H1 (cell line): ENCODE data around the gene UQCC5. TPM values are rescaled to one million over a fixed set of nuclear protein-coding genes. Genes with fewer than 3 reads are reported as not detected.

Experiments used
- CTCF ChIA-PET: fragments of 300-600 bp; sonication (Branson Sonifier 250); formaldehyde crosslinking; loops from one replicate; lab custom pipeline; 2021; ENCODE audit not compliant: partially characterized antibody; lab: Charles Lee
- POLR2A ChIA-PET: fragments of 300-600 bp; sonication (Branson Sonifier 250); formaldehyde crosslinking; loops from one replicate; lab custom pipeline; 2021; ENCODE audit warnings: inconsistent platforms; ENCODE audit not compliant: partially characterized antibody; lab: Charles Lee
- DNase-seq, 2 experiments: peaks; one replicate each; pipeline versions ENCODE4 v3.0.0 to v3.0.0-alpha.2; 2010 to 2022; ENCODE audit warnings: low spot score in 2 of 2, low read depth in 1 of 2, mixed read lengths in 1 of 2
- FAIRE-seq: peaks from 2 replicates; lab custom pipeline; 2011; peaks lifted over from hg19 to GRCh38; lab: Jason Lieb, UNC
- H2AFZ ChIP-seq: 2 replicates; pipeline ENCODE4 v1.8.1; 2012; ENCODE audit warnings: low read length, inconsistent platforms
- H2AK5ac ChIP-seq: 2 replicates; pipeline ENCODE4 v1.6.1; 2013; ENCODE audit warnings: low read depth, low read length
- H2BK120ac ChIP-seq: replicated peaks from 2 replicates; pipeline ENCODE3; 2013; ENCODE audit warnings: low read depth, low read length, inconsistent platforms
- H2BK12ac ChIP-seq: 2 replicates; pipeline ENCODE4 v1.6.1; 2013; ENCODE audit warnings: low read depth, low read length
- H2BK15ac ChIP-seq: 2 replicates; pipeline ENCODE4 v1.6.1; 2013; ENCODE audit warnings: low read length
- H2BK20ac ChIP-seq: 2 replicates; pipeline ENCODE4 v1.6.1; 2013; ENCODE audit warnings: low read length
- H2BK5ac ChIP-seq: 2 replicates; pipeline ENCODE4 v1.6.1; 2013; ENCODE audit warnings: low read depth, low read length
- H3K14ac ChIP-seq: 2 replicates; pipeline ENCODE4 v1.6.1; 2013; ENCODE audit warnings: inconsistent platforms; ENCODE audit not compliant: insufficient read length
- H3K18ac ChIP-seq: 2 replicates; pipeline ENCODE4 v1.6.1; 2013; ENCODE audit warnings: low read length; ENCODE audit errors: extremely low read depth
- H3K23ac ChIP-seq: 2 replicates; pipeline ENCODE4 v1.6.1; 2013; ENCODE audit warnings: inconsistent platforms; ENCODE audit not compliant: insufficient read length
- H3K23me2 ChIP-seq: 2 replicates; pipeline ENCODE4 v1.6.1; 2013; ENCODE audit warnings: low read depth, low read length
- H3K27ac ChIP-seq: 2 replicates; pipeline ENCODE4 v1.6.1; 2011; ENCODE audit warnings: low read depth, low read length, inconsistent platforms
- H3K27me3 ChIP-seq, 4 experiments: replicated peaks in 1 of 4; 1 replicate in 1 of 4; 2 replicates in 3 of 4; pipeline versions ENCODE4 v1.6.1 to v1.8.1; 2011 to 2013; ENCODE audit warnings: low read length in 3 of 4, mild to moderate bottlenecking in 3 of 4, inconsistent platforms in 2 of 4, mixed read lengths in 2 of 4, moderate library complexity in 1 of 4; ENCODE audit not compliant: control insufficient read depth in 3 of 4, insufficient read depth in 3 of 4; ENCODE audit errors: extremely low read depth in 1 of 4
- H3K36me3 ChIP-seq, 4 experiments: 2 replicates each; pipeline versions ENCODE4 v1.6.1 to v1.8.1; 2011 to 2013; ENCODE audit warnings: mild to moderate bottlenecking in 4 of 4, low read length in 3 of 4, moderate library complexity in 2 of 4, control low read depth in 1 of 4, inconsistent platforms in 1 of 4; ENCODE audit not compliant: insufficient read depth in 4 of 4, control insufficient read depth in 2 of 4
- H3K4ac ChIP-seq: replicated peaks from 2 replicates; pipeline ENCODE3; 2013; ENCODE audit warnings: low read length, low read depth, mixed read lengths, inconsistent platforms; ENCODE audit not compliant: insufficient read length
- H3K4me1 ChIP-seq, 4 experiments: replicated peaks in 1 of 4; 1 replicate in 1 of 4; 2 replicates in 3 of 4; pipeline versions ENCODE4 v1.6.1 to v1.8.1; 2011 to 2013; ENCODE audit warnings: low read length in 3 of 4, inconsistent platforms in 2 of 4, mixed read lengths in 1 of 4; ENCODE audit not compliant: insufficient read depth in 4 of 4, control insufficient read depth in 3 of 4
- H3K4me2 ChIP-seq, 2 experiments: 2 replicates each; pipeline versions ENCODE4 v1.6.1 to v1.8.1; 2011 to 2013; ENCODE audit warnings: low read depth in 2 of 2, low read length in 2 of 2, control low read depth in 1 of 2, inconsistent platforms in 1 of 2, mild to moderate bottlenecking in 1 of 2; ENCODE audit not compliant: insufficient read depth in 1 of 2
- H3K4me3 ChIP-seq, 4 experiments: fragments of 200-600, 300-600 bp in 1 of 4; sonication (generic), shearing (Covaris generic), sonication (Bioruptor Twin) in 1 of 4; 2 replicates each; pipeline versions ENCODE4 v1.5.1 to v1.8.1; 2011 to 2016; ENCODE audit warnings: low read length in 4 of 4, low read depth in 3 of 4, control low read depth in 2 of 4, inconsistent platforms in 2 of 4, mild to moderate bottlenecking in 2 of 4, mixed read lengths in 1 of 4, moderate library complexity in 1 of 4; ENCODE audit not compliant: insufficient read depth in 2 of 4; ENCODE audit errors: extremely low read depth in 1 of 4
- H3K56ac ChIP-seq: replicated peaks from 2 replicates; pipeline ENCODE3; 2013; ENCODE audit warnings: low read depth, mild to moderate bottlenecking, mixed read lengths, low read length, inconsistent platforms; ENCODE audit not compliant: insufficient read length
- H3K79me1 ChIP-seq: 2 replicates; pipeline ENCODE4 v1.6.1; 2013; ENCODE audit warnings: low read depth, low read length, control low read depth
- H3K79me2 ChIP-seq, 2 experiments: 2 replicates each; pipeline versions ENCODE4 v1.6.1 to v1.8.1; 2012 to 2013; ENCODE audit warnings: low read length in 2 of 2, mild to moderate bottlenecking in 2 of 2, inconsistent platforms in 1 of 2; ENCODE audit not compliant: insufficient read depth in 2 of 2, control insufficient read depth in 1 of 2
- H3K9ac ChIP-seq, 4 experiments: replicated peaks in 1 of 4; 1 replicate in 1 of 4; 2 replicates in 3 of 4; pipeline versions ENCODE4 v1.6.1 to v1.8.1; 2011 to 2013; ENCODE audit warnings: low read depth in 3 of 4, low read length in 3 of 4, control low read depth in 2 of 4, mild to moderate bottlenecking in 2 of 4, moderate library complexity in 2 of 4, inconsistent platforms in 1 of 4; ENCODE audit errors: extremely low read depth in 1 of 4
- H3K9me3 ChIP-seq, 2 experiments: 2 replicates each; pipeline versions ENCODE4 v1.6.1 to v1.8.1; 2012 to 2013; ENCODE audit warnings: mild to moderate bottlenecking in 2 of 2, moderate library complexity in 2 of 2, control low read depth in 1 of 2, inconsistent platforms in 1 of 2, low read depth in 1 of 2, low read length in 1 of 2, mixed read lengths in 1 of 2; ENCODE audit not compliant: insufficient read depth in 2 of 2
- H4K20me1 ChIP-seq, 2 experiments: replicated peaks in 1 of 2; 2 replicates each; pipeline versions ENCODE3 to v1.8.1; 2011 to 2013; ENCODE audit warnings: inconsistent platforms in 2 of 2, low read length in 2 of 2, mild to moderate bottlenecking in 1 of 2; ENCODE audit not compliant: insufficient read depth in 2 of 2, control insufficient read depth in 1 of 2
- H4K5ac ChIP-seq: 2 replicates; pipeline ENCODE4 v1.6.1; 2013; ENCODE audit warnings: low read length, low read depth, mixed read lengths, inconsistent platforms; ENCODE audit not compliant: insufficient read length
- H4K8ac ChIP-seq: 2 replicates; pipeline ENCODE4 v1.8.0; 2013; ENCODE audit warnings: mild to moderate bottlenecking, moderate library complexity, low read length, inconsistent platforms; ENCODE audit not compliant: insufficient read depth; ENCODE audit errors: extremely low read depth
- H4K91ac ChIP-seq: replicated peaks from 2 replicates; pipeline ENCODE3; 2013; ENCODE audit warnings: low read length, mixed read lengths, inconsistent platforms; ENCODE audit not compliant: insufficient read length
- ASH2L ChIP-seq: fragments of 200-600, 300-600 bp; sonication (generic); IDR thresholded peaks from one replicate; pipeline ENCODE4 v1.7.1; 2017; ENCODE audit warnings: low read length
- EGR1 ChIP-seq: IDR thresholded peaks from 2 replicates; pipeline ENCODE4 v1.6.1; 2011; ENCODE audit warnings: low read depth, low read length, borderline replicate concordance
- NRF1 ChIP-seq: IDR thresholded peaks from 2 replicates; pipeline ENCODE4 v1.6.1; 2011; ENCODE audit warnings: mild to moderate bottlenecking, low read depth, low read length, improper control_type of control experiment
- WGBS, 2 experiments: shearing (Covaris generic) in 1 of 2; methylation state at CpG; one replicate each; pipeline versions ENCODE4 v1.1.6 to v1.1.7; 2013 to 2015; ENCODE audit warnings: low lambda C conversion rate in 2 of 2, mixed read lengths in 2 of 2, inconsistent platforms in 1 of 2, low coverage in 1 of 2, missing lambda C conversion rate in 1 of 2; ENCODE audit not compliant: insufficient replicate concordance in 2 of 2, insufficient coverage in 1 of 2, insufficient read length in 1 of 2; ENCODE audit errors: extremely low coverage in 1 of 2, missing lambda C conversion rate in 1 of 2; 5-methylcytosine and 5-hydroxymethylcytosine counted together
- polyA plus RNA-seq, 7 experiments: library from polyadenylated mRNA; depleted of rRNA in 3 of 7; stranded (reverse) in 5 of 7; unstranded in 2 of 7; fragments of >200 nt in 5 of 7; fragments of 200-250 nt in 2 of 7; gene quantifications; 1 replicate in 5 of 7; 2 replicates in 1 of 7; 4 replicates in 1 of 7; pipeline versions ENCODE4 v1.2.1 to v1.2.3, GENCODE V29; 2011 to 2013; ENCODE audit warnings: missing spikeins in 2 of 7, mixed read lengths in 2 of 7
- total RNA-seq: library from RNA; stranded (reverse); fragmentation: NEBNext Ultra II Directional; extraction: Animal tissue kit (Norgen Biotek cat#: 25700); gene quantifications from 2 replicates; pipeline ENCODE4 v1.2.1, GENCODE V29; 2021
- TF ChIP-seq, protein P1 (sequence below): IDR thresholded peaks from 2 replicates; pipeline ENCODE4 v1.6.1; 2012; ENCODE audit warnings: inconsistent platforms

UQCC5 gene
- total and polyA plus RNA-seq, 2 of the 8 experiments (the other 6 are each of a cell fraction or from before 2014, with no cell fraction given): 35.0 to 37.7 TPM

GRCh38 chr3:52502808-52503350 is 33.5 kb upstream of the UQCC5 start:
- peaks cover 0 to 9% (median 5%) of the 10 kb centered on the region in 4 experiments; a peak in 4 of 7 replicates for H3K4me1 ChIP-seq
- TF ChIP-seq EGR1 (no peak), ASH2L (no peak), NRF1 (no peak)
- TF ChIP-seq, protein P1, sequence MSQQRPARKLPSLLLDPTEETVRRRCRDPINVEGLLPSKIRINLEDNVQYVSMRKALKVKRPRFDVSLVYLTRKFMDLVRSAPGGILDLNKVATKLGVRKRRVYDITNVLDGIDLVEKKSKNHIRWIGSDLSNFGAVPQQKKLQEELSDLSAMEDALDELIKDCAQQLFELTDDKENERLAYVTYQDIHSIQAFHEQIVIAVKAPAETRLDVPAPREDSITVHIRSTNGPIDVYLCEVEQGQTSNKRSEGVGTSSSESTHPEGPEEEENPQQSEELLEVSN: no peak
- H3K4me3 ChIP-seq: no peak overlapping the region
- no peak overlapping the region for H3K23ac ChIP-seq
- H3K4ac ChIP-seq: no peak overlapping the region
- no peaks in the 10 kb centered on the region; a peak in 1 of 7 replicates for H3K27me3 ChIP-seq
- no peak overlapping the region for H3K27ac ChIP-seq
- no peak overlapping the region for H2BK120ac ChIP-seq
- H3K56ac ChIP-seq: no peak overlapping the region
- H3K4me2 ChIP-seq: no peak overlapping the region
- H3K14ac ChIP-seq: no peak overlapping the region
- FAIRE-seq: no peak
- no peak overlapping the region for H2BK5ac ChIP-seq
- H2BK20ac ChIP-seq: no peak overlapping the region
- no peak overlapping the region for H4K5ac ChIP-seq
- H3K18ac ChIP-seq: no peak overlapping the region
- H3K36me3 ChIP-seq: no peaks in the 10 kb centered on the region
- H3K23me2 ChIP-seq: no peaks in the 10 kb centered on the region
- no peak overlapping the region for H2AFZ ChIP-seq
- no peak overlapping the region for H4K8ac ChIP-seq
- ChIA-PET POLR2A (interaction anchor here (1.0 to 2.1 kb wide), 3 partner anchors 12 to 33 kb away, joined by 3 to 6 read pairs (median 3); partner anchors contain the start of gene UQCC5), CTCF (interaction anchor here (1.5 to 2.9 kb wide), 5 partner anchors 9 to 56 kb away, joined by 3 to 13 read pairs (median 9); no protein-coding TSS in a partner anchor)
- H2AK5ac ChIP-seq: no peak overlapping the region
- H3K9ac ChIP-seq: no peak overlapping the region
- no peaks in the 10 kb centered on the region for H3K79me1 ChIP-seq
- no peaks in the 10 kb centered on the region for H3K9me3 ChIP-seq
- no peak overlapping the region for H2BK15ac ChIP-seq
- 92% methylated on average over 11 of the region's 11 CpGs; no CpG with 5 or more reads in 1 of the 2 experiments for WGBS, 2 experiments
- no peak for DNase-seq
- no peak overlapping the region for H4K91ac ChIP-seq
- H3K79me2 ChIP-seq: no peaks in the 10 kb centered on the region
- H4K20me1 ChIP-seq: no peaks in the 10 kb centered on the region
- H2BK12ac ChIP-seq: no peak overlapping the region
